WTC11 (cell line): ENCODE measurements around the gene CCND3. TPM values are rescaled to one million over a fixed set of nuclear protein-coding genes. Genes with fewer than 3 reads are reported as not detected.
A peak's percentile ranks its signal among the peaks of the same experiment; 100 is the strongest.

Experiments
- ATAC-seq: fragments of 200-7000 bp; cut with Tn5 transposase; 2 replicates; pipeline ENCODE4 v1.10.0; 2021; ENCODE audit warnings: mild to moderate bottlenecking, moderate library complexity
- CTCF ChIA-PET: fragments of 300-600 bp; sonication (Branson Sonifier 250); formaldehyde crosslinking; loops from one replicate; lab custom pipeline; 2021; ENCODE audit warnings: antibody characterized with exemption; lab: Charles Lee
- POLR2A ChIA-PET: fragments of 350-600 bp; sonication (Branson Sonifier 250); formaldehyde crosslinking; loops from one replicate; lab custom pipeline; 2021; ENCODE audit warnings: antibody characterized with exemption; lab: Charles Lee
- DNase-seq: peaks from one replicate; pipeline ENCODE4 v3.0.0; 2021; ENCODE audit warnings: low spot score
- H3K27ac Mint-ChIP-seq: 2 replicates; pipeline ENCODE4 v1.8.0; 2021; ENCODE audit warnings: mixed read lengths
- H3K27me3 Mint-ChIP-seq: 2 replicates; pipeline ENCODE4 v1.8.0; 2021; ENCODE audit warnings: low read depth, mild to moderate bottlenecking, moderate library complexity, mixed read lengths
- H3K36me3 Mint-ChIP-seq: 2 replicates; pipeline ENCODE4 v1.8.0; 2021; ENCODE audit warnings: mixed read lengths
- H3K4me1 Mint-ChIP-seq: 2 replicates; pipeline ENCODE4 v1.8.0; 2022; ENCODE audit warnings: mixed read lengths
- H3K4me3 Mint-ChIP-seq: 2 replicates; pipeline ENCODE4 v1.8.0; 2021; ENCODE audit warnings: mild to moderate bottlenecking, moderate library complexity, mixed read lengths
- H3K9me3 Mint-ChIP-seq: 2 replicates; pipeline ENCODE4 v1.8.0; 2021; ENCODE audit warnings: mixed read lengths
- E2F1 ChIP-seq: sonication (generic); formaldehyde crosslinking; IDR thresholded peaks from 2 replicates; pipeline ENCODE4 v1.8.0; 2022; ENCODE audit warnings: mild to moderate bottlenecking, missing genetic modification reagents
- ELF4 ChIP-seq: sonication (generic); formaldehyde crosslinking; IDR thresholded peaks from 2 replicates; pipeline ENCODE4 v1.8.1; 2022; ENCODE audit warnings: low read depth, mild to moderate bottlenecking, moderate library complexity, missing genetic modification reagents
- ETV6 ChIP-seq: sonication (generic); formaldehyde crosslinking; IDR thresholded peaks from 2 replicates; pipeline ENCODE4 v1.8.1; 2022; ENCODE audit warnings: mild to moderate bottlenecking, missing genetic modification reagents
- FOXJ3 ChIP-seq: sonication (generic); formaldehyde crosslinking; IDR thresholded peaks from 2 replicates; pipeline ENCODE4 v1.9.0; 2021; ENCODE audit warnings: missing genetic modification reagents, mild to moderate bottlenecking, borderline replicate concordance
- FOXK1 ChIP-seq: sonication (generic); formaldehyde crosslinking; IDR thresholded peaks from 2 replicates; pipeline ENCODE4 v1.8.0; 2022; ENCODE audit warnings: mild to moderate bottlenecking, moderate library complexity, missing genetic modification reagents
- FOXP4 ChIP-seq: sonication (generic); formaldehyde crosslinking; IDR thresholded peaks from 2 replicates; pipeline ENCODE4 v1.8.0; 2022; ENCODE audit warnings: mild to moderate bottlenecking, missing genetic modification reagents
- IRF2 ChIP-seq: sonication (generic); formaldehyde crosslinking; IDR thresholded peaks from 2 replicates; pipeline ENCODE4 v1.8.0; 2022; ENCODE audit warnings: low read depth, missing genetic modification reagents, borderline replicate concordance
- JAZF1 ChIP-seq: fragments of 250-450 bp; sonication (Bioruptor Pico); IDR thresholded peaks from 2 replicates; pipeline ENCODE4 v1.9.0; 2021; ENCODE audit warnings: moderate library complexity, mild to moderate bottlenecking, inconsistent platforms
- MAX ChIP-seq: sonication (generic); formaldehyde crosslinking; IDR thresholded peaks from 2 replicates; pipeline ENCODE4 v1.8.0; 2022; ENCODE audit warnings: mild to moderate bottlenecking, missing genetic modification reagents
- NFYB ChIP-seq: sonication (generic); formaldehyde crosslinking; conservative IDR thresholded peaks from 2 replicates; pipeline ENCODE4 v1.8.0; 2022; ENCODE audit warnings: low read depth, missing genetic modification reagents
- NR1H2 ChIP-seq: sonication (generic); formaldehyde crosslinking; IDR thresholded peaks from 2 replicates; pipeline ENCODE4 v1.9.0; 2021; ENCODE audit warnings: mild to moderate bottlenecking, moderate library complexity, missing genetic modification reagents
- PRRX2 ChIP-seq: fragments of 250-450 bp; sonication (Bioruptor Pico); IDR thresholded peaks from 2 replicates; pipeline ENCODE4 v1.8.0; 2021; ENCODE audit warnings: mild to moderate bottlenecking
- SMAD4 ChIP-seq: sonication (generic); formaldehyde crosslinking; IDR thresholded peaks from 2 replicates; pipeline ENCODE4 v1.8.0; 2022; ENCODE audit warnings: mild to moderate bottlenecking, missing genetic modification reagents
- TEAD1 ChIP-seq: sonication (generic); formaldehyde crosslinking; IDR thresholded peaks from 2 replicates; pipeline ENCODE4 v1.8.0; 2022; ENCODE audit warnings: mild to moderate bottlenecking, missing genetic modification reagents
- ZNF121 ChIP-seq: sonication (generic); formaldehyde crosslinking; IDR thresholded peaks from 2 replicates; pipeline ENCODE4 v1.8.0; 2023; ENCODE audit warnings: missing genetic modification reagents
- ZNF281 ChIP-seq: sonication (generic); formaldehyde crosslinking; IDR thresholded peaks from 2 replicates; pipeline ENCODE4 v1.8.0; 2023; ENCODE audit warnings: mild to moderate bottlenecking, missing genetic modification reagents
- ZNF396 ChIP-seq: fragments of 250-450 bp; sonication (Bioruptor Pico); IDR thresholded peaks from 2 replicates; pipeline ENCODE4 v1.8.0; 2021; ENCODE audit warnings: mild to moderate bottlenecking, moderate library complexity, borderline replicate concordance
- ZNF671 ChIP-seq: fragments of 250-450 bp; sonication (Bioruptor Pico); IDR thresholded peaks from 2 replicates; pipeline ENCODE4 v1.8.0; 2021; ENCODE audit warnings: mild to moderate bottlenecking
- ZSCAN18 ChIP-seq: fragments of 250-450 bp; sonication (Bioruptor Pico); IDR thresholded peaks from 2 replicates; pipeline ENCODE4 v2.1.2; 2022; ENCODE audit warnings: mild to moderate bottlenecking, moderate library complexity
- total RNA-seq: library from RNA; stranded (reverse); gene quantifications from 3 replicates; pipeline ENCODE4 v1.2.3, GENCODE V29; 2021
- TF ChIP-seq, protein P1 (sequence below): sonication (generic); formaldehyde crosslinking; conservative IDR thresholded peaks from 2 replicates; pipeline ENCODE4 v1.8.1; 2023; ENCODE audit warnings: mild to moderate bottlenecking, low read depth, missing genetic modification reagents, moderate library complexity
- TF ChIP-seq, protein P2 (sequence below): sonication (generic); formaldehyde crosslinking; IDR thresholded peaks from 2 replicates; pipeline ENCODE4 v1.8.0; 2023; ENCODE audit warnings: missing genetic modification reagents

Gene CCND3
- total RNA-seq, 1 experiment from 2014 or later = 33.6 TPM

DNA sequence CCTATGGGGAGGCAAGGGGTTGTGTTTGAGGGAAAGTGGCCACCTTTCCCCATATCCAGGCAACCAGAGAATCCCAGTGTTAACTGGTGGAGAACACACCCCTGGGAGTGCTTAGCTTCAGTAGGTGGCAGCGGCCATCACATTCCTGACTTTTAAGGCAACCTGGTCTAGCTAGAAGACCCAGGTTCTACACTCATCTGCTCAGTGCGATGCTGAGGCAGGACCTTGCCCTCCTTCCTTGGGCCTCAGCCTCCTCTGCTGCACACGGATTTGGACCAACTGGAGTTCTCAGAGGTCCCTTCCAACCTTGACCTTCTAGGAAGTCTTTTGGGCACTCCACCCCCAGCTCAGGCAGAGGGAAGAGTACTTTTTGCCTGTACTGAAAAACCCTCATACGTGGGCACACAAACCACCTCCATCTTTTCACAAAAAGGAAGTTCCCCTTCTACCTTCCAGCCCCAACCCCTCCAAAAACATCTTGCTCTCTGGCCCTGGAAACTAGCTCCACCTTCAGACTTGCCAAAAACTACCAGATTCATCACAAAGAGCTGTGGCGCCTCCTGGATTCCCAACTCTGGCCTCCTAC lies 2.9 kb downstream of the CCND3 start:
- H3K27ac Mint-ChIP-seq = peak overlapping the region; percentile 75

DNA sequence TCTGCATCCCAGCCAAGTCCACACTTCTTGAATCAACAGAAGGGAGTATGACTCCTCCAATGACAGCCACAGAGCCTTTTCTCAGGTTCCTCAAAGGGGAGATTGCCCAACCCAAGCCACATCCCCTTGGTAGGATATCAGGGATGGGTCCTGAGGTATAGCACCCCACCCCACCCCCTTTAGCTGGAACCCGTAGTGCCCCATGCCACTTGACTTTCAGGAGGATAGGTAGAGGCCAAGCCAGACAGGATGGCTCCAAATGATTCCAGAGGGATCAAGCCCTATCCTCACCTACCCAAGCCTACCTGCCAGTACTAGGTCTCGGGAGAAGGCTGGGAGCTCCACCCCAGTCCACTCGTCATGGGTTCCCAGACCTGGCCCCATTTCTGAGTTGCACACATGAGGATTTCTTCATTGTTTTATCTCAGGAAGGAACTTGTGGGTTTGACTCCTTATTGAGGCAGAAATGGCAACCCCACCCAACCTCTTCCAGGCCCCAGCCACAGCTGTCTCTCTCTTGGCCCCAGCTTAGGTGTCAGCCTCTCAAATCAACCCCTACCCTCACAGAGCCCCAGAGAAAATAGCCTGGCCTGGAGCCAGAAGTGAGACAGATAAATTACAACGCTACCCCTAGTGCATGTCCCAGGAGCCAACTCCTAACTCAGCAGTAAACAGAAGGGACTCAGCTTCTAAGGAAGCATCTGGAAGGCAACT lies 3.6 kb downstream of the CCND3 start:
- H3K36me3 Mint-ChIP-seq = peaks cover 10% of the 10 kb centered on the region
- H3K27ac Mint-ChIP-seq = no peak overlapping the region; the same call in 1 of the 2 replicates
- no peak overlapping the region for H3K4me3 Mint-ChIP-seq
- ChIA-PET CTCF (interaction anchor here (1.4 to 8.9 kb wide), 10 partner anchors 16 to 158 kb away, joined by 4 to 112 read pairs (median 9); partner anchors contain the start of genes BYSL, FRS3, MED20 and TAF8), POLR2A (interaction anchor here (1.0 to 1.8 kb wide), 3 partner anchors 17 to 112 kb away, joined by 4 to 8 read pairs (median 6); partner anchors contain the start of genes BYSL, MED20 and TAF8)
- no peak for DNase-seq
- H3K9me3 Mint-ChIP-seq = no peaks in the 10 kb centered on the region
- no peak for ATAC-seq
- H3K27me3 Mint-ChIP-seq = no peaks in the 10 kb centered on the region
- H3K4me1 Mint-ChIP-seq = peaks cover 34% of the 10 kb centered on the region
- TF ChIP-seq ZSCAN18 (no peak), SMAD4 (CRISPR knock-in tag) (no peak), ELF4 (CRISPR knock-in tag) (no peak), ZNF121 (CRISPR knock-in tag) (no peak), NFYB (CRISPR knock-in tag) (no peak), ZNF281 (no peak), NR1H2 (no peak), JAZF1 (CRISPR knock-in tag) (no peak), ETV6 (no peak), E2F1 (CRISPR knock-in tag) (no peak), MAX (CRISPR knock-in tag) (no peak), ZNF671 (CRISPR knock-in tag) (no peak)

More for the DNA sequence above, 2.9 kb downstream of the CCND3 start:
- Mint-ChIP-seq H3K36me3 (peaks cover 8% of the 10 kb centered on the region), H3K4me1 (peaks cover 34% of the 10 kb centered on the region), H3K4me3 (peak overlapping the region; percentile 92), H3K9me3 (no peaks in the 10 kb centered on the region), H3K27me3 (no peaks in the 10 kb centered on the region)
- ChIA-PET CTCF (interaction anchor here (0.6 to 8.9 kb wide), 17 partner anchors 17 to 159 kb away, joined by 3 to 112 read pairs (median 6); partner anchors contain the start of genes BYSL, FRS3, MED20 and TAF8), POLR2A (interaction anchor here (0.6 to 2.0 kb wide), 6 partner anchors 18 to 185 kb away, joined by 3 to 9 read pairs (median 5); partner anchors contain the start of genes BYSL, MED20, TAF8 and USP49)
- DNase-seq = no peak
- ATAC-seq = no peak
- TF ChIP-seq SMAD4 (CRISPR knock-in tag) = no peak
- TF ChIP-seq IRF2 (CRISPR knock-in tag) = no peak
- TF ChIP-seq ZNF396 = no peak
- no peak for TF ChIP-seq PRRX2 (CRISPR knock-in tag)
- no peak for TF ChIP-seq FOXP4 (CRISPR knock-in tag)
- no peak for TF ChIP-seq ETV6
- TF ChIP-seq, protein P1, sequence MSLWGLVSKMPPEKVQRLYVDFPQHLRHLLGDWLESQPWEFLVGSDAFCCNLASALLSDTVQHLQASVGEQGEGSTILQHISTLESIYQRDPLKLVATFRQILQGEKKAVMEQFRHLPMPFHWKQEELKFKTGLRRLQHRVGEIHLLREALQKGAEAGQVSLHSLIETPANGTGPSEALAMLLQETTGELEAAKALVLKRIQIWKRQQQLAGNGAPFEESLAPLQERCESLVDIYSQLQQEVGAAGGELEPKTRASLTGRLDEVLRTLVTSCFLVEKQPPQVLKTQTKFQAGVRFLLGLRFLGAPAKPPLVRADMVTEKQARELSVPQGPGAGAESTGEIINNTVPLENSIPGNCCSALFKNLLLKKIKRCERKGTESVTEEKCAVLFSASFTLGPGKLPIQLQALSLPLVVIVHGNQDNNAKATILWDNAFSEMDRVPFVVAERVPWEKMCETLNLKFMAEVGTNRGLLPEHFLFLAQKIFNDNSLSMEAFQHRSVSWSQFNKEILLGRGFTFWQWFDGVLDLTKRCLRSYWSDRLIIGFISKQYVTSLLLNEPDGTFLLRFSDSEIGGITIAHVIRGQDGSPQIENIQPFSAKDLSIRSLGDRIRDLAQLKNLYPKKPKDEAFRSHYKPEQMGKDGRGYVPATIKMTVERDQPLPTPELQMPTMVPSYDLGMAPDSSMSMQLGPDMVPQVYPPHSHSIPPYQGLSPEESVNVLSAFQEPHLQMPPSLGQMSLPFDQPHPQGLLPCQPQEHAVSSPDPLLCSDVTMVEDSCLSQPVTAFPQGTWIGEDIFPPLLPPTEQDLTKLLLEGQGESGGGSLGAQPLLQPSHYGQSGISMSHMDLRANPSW = no peak
- TF ChIP-seq TEAD1 (CRISPR knock-in tag) = no peak
- TF ChIP-seq FOXJ3 (CRISPR knock-in tag) = no peak
- TF ChIP-seq, protein P2, sequence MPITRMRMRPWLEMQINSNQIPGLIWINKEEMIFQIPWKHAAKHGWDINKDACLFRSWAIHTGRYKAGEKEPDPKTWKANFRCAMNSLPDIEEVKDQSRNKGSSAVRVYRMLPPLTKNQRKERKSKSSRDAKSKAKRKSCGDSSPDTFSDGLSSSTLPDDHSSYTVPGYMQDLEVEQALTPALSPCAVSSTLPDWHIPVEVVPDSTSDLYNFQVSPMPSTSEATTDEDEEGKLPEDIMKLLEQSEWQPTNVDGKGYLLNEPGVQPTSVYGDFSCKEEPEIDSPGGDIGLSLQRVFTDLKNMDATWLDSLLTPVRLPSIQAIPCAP (CRISPR knock-in tag) = no peak
- no peak for TF ChIP-seq FOXK1 (CRISPR knock-in tag)
